Measurements from ENCODE around the gene HPS3. TPM values are rescaled to one million over a fixed set of nuclear protein-coding genes. Genes with fewer than 3 reads are reported as not detected.
"Not testable (repeated sequence)": the region's sequence is repeated elsewhere in the genome, so short reads cannot be mapped to it uniquely, and the experiment has no call there.

Gene HPS3
- total and polyA plus RNA-seq, 2 of the 4 experiments (the other 2 are of a cell fraction), result 15.2 to 24.2 TPM

DNA sequence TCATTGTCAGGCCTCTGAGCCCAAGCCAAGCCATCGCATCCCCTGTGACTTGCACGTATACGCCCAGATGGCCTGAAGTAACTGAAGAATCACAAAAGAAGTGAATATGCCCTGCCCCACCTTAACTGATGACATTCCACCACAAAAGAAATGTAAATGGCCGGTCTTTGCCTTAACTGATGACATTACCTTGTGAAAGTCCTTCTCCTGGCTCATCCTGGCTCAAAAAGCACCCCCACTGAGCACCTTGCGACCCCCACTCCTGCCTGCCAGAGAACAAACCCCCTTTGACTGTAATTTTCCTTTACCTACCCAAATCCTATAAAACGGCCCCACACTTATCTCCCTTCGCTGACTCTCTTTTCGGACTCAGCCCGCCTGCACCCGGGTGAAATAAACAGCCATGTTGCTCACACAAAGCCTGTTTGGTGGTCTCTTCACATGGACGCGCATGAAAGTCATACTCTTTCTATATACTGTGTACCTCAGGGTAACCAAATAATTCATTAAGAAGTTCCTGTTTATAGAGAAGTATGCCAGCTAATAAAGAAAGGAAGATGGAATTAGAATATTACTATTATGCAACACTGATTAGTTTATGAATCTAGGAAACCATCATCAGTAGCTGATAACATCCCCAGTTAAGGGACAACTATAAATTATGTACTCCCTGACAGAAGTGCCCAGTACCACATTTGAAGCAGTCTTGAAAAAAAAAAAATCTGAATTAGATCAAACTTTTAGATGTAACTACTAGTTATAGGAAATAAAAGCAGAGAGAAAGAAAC is 67.6 kb downstream of the HPS3 start:
- H3K9ac ChIP-seq (ENCODE audit: low read depth, low read length); H2AK5ac ChIP-seq (ENCODE audit: low read depth, low read length); H3K56ac ChIP-seq (ENCODE audit: extremely low read depth, insufficient read depth, low read length); H4K91ac ChIP-seq (ENCODE audit: insufficient read depth, low read depth, low read length); H3K4me3 ChIP-seq (ENCODE audit: insufficient read depth, low read depth, low read length); H2AFZ ChIP-seq (replicated peaks; ENCODE audit: low read length, poor library complexity); in situ Hi-C loops (cut with MboI; ENCODE audit: low sequenced_read_pairs); H4K8ac ChIP-seq (ENCODE audit: low read depth in 2 of 2, low read length in 2 of 2); H3K4me1 ChIP-seq (ENCODE audit: control insufficient read depth, insufficient read depth, low read length); H3K18ac ChIP-seq (ENCODE audit: low read depth, low read length); dilution Hi-C loops (cut with HindIII; ENCODE audit: low sequenced_read_pairs, unreplicated experiment); H3K9me1 ChIP-seq (ENCODE audit: insufficient read depth, low read length); H3K79me1 ChIP-seq (ENCODE audit: low read depth in 1 of 2, low read length in 2 of 2); H3K27me3 ChIP-seq (ENCODE audit: control insufficient read depth, insufficient read depth, low read length); H3K4ac ChIP-seq (ENCODE audit: low read depth, low read length); H3K4me2 ChIP-seq (ENCODE audit: low read depth, low read length); H4K5ac ChIP-seq (ENCODE audit: low read depth, low read length); H3K9me3 ChIP-seq (ENCODE audit: control insufficient read depth, insufficient read depth, low read length); H2BK15ac ChIP-seq (ENCODE audit: low read depth, low read length); H2BK20ac ChIP-seq (ENCODE audit: low read depth, low read length); BruUV-seq (replicated peaks); H3K36me3 ChIP-seq (ENCODE audit: control insufficient read depth, insufficient read depth, low read length); H2AK9ac ChIP-seq (replicated peaks; ENCODE audit: low read depth, low read length, poor library complexity); H3K27ac ChIP-seq (ENCODE audit: insufficient read depth, low read length); H3K14ac ChIP-seq (replicated peaks; ENCODE audit: low read depth, low read length); DNase-seq; H4K20me1 ChIP-seq (ENCODE audit: insufficient read depth, low read length); H3K23ac ChIP-seq (ENCODE audit: low read depth, low read length); intact Hi-C loops (cut with micrococcal nuclease); H2BK5ac ChIP-seq (ENCODE audit: low read depth, low read length, poor library complexity, severe bottlenecking); ATAC-seq (ENCODE audit: low read depth): not testable (repeated sequence)
- POLR2A ChIA-PET (ENCODE audit: unreplicated experiment), result interaction anchor here (0.6 kb wide), 1 partner anchor 18 kb away, joined by 4 read pairs; no protein-coding TSS in a partner anchor
- 60% methylated on average over 2 of the region's 12 CpGs; no CpG with 5 or more reads in 1 of the 2 experiments for WGBS, 2 experiments (ENCODE audit: extremely low coverage in 2 of 2, insufficient read length in 1 of 2)
- H2BK120ac ChIP-seq (ENCODE audit: low read depth, low read length), result 0 out of 2 replicates have a peak overlapping the region, but pooled peaks have one; percentile 66
- CTCF ChIA-PET, result interaction anchor here (0.5 kb wide), 1 partner anchor 138 kb away, joined by 3 read pairs; no protein-coding TSS in a partner anchor

Measured in IMR-90 (cell line).